Activated T-helper 1 cell treated with Interleukin-2 at 50 U/mL for 16 hours (primary cell): ENCODE results near the gene GABRB3.

Experiments used
- DNase-seq: peaks from one replicate; pipeline ENCODE4 v3.0.0-alpha.2; 2020; ENCODE audit warnings: low read depth

GABRB3 gene

DNA sequence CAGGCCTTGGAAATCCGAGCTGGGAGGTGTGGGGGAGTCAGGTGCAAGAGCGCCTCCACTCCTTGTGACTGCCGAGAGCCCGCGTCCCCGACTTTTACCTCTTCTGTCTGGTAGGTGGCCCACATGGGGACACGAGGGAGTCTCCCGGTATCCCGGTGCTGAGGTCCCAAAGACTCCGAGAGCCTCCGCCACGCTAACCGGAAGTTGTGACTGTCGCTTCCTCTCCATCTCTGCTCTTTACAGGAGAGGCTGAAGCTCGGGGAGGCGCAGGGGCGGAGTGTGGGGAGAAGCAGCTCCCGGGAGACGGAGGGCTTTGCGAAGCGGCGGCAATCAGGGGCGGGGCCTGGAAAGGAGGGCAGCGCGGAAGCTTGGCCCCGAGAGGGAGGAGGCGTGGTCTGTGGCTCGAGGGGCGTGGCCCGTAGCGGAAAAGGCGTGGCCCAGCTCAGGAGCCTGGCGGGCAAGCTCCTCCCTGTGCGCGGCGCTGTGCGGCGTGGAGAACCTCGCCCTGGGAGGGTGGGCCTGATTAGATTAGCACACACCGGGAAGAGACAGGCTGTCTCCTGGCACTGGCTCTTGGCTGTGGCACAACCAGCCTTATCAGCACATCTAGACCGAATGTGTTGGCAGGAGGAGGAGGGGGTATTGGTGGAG is 143.9 kb downstream of the GABRB3 start:
- no peak for DNase-seq

- DNase-seq = no peak
These were observed 144.8 kb downstream of the GABRB3 start for GRCh38 chr15:26628071-26628470.

DNA sequence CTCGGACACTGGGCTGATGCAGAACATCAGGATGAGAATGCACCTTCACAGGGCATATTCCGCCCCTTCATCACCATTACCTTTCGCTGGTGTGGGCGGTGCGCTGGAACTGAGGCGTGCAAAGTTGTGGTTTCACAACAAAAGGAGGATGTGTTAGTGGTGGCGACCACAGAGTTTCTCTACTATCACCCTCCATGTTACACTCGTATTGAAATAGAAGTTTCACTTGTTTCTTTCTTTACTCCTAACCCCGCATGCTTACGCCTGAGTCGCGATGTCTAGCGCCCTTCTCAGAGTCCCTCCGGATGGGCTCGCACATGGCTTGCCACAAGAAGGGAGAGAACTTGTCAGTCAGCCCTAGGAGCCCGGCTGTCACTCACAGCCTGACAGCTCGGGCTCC is 148.7 kb downstream of the GABRB3 start:
- DNase-seq = no peak

DNA sequence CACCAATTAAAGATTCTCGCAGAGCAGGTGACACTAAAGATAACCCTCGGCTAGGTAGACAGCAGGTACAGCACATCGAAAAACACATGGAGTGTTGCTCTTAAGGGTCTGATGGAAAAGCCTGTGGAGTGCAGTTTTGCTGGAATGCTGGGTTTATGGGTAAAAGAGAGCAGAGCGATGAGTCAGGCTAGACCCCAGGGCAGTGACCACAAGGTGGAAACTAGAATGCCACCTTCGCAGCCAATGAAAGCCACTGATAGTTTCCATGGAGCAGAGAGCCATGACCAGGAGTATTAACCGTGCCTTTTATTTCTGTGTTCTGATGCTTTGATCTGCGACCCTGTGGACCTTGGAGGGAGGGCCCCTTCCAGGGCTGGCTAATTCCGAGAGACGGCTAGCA is 149.8 kb downstream of the GABRB3 start:
- no peak for DNase-seq

- DNase-seq = no peak
These were observed 151.1 kb downstream of the GABRB3 start for GRCh38 chr15:26621816-26622215.

DNA sequence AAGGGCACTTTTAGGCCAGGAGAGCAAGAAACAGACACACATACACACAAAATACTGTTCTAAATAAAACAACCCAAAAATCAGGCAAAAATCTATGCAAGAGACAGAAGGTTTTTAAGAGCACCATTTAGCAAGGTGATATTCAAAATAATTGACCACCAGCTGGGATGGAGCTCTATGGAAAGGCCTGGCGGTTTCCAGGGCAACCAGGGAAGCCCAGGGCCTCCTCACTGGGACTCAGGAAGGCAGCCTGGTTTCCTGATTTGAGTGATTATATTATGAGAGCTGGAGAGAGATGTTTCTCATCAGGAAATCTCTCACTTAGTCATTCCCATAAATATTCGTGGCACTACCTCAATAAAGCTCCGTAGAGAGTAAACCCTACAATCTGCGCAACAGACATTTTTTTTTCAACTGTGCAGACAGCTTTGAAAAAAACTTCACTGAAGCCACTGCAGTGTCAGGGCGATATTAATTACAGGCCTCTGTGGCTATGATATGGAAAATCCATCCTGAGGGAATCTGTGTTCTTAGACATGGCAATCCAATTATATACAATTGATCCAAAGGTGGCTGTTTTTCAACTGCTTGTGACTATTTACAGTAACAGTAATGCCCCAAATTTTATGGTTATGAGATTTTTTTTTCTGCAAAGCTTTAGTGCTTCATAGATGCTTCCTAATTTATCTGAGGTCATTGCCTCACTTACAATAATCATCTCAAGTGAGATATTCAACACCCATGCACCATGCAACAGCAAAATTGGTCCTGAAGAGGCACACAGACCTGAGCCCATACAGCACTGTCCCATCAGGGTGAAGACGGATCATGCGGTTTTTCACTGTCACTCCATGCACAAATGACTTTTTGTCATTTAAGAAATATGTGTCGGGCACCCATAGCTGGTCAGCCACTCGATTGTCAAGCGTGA is 152.1 kb downstream of the GABRB3 start:
- no peak for DNase-seq

DNA sequence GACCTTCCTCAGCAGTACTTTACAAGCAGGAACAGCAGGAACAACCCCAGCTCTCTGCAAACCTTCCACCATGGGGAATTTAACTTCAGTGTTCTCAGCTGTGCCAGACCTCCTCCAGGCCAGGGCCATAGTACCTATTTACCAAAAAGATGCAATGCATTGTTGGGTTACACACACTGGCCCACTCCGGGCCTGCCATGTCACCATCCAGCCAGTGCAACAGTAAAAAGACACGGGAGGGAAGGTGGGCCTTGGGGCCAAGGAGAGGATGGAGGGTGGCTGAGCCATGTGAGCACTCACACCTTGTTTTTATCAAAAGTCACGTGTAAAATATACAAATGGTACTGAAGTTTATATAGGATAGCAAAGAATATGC is 157.0 kb downstream of the GABRB3 start:
- no peak for DNase-seq

DNA sequence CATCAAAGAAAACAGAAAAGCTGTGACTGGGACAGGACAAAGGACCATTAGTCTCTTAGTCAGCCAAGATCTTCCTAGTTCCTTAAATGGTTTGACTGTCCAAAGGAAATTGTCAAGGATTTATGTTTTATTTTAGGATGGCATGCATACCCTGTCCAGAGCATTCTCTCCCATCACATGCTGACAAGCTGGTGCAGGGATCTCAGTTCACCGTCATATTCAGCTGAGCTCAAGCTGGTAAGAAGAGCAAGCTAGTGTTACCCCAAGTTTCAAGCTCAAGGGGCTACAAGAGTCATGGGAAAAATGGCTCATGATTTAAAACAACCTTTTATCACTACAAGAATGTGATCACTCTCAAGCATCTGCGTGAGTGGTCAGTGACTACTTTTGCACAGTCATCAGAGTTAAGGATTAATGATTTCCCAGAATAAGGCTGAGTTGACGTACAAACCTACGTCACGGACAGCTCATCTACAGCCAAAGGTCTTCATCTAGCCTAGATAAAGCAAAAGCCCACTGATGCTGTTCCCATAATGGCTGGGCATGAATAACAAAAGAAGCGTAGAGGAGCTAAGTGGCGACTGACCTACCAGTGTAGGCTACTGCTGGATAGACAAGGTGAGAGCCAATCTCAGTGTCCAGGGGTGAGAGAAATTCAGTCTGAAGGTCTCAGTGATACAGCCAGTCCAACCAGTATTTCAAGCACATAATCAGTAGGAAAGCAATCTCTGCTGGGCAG is 157.5 kb downstream of the GABRB3 start:
- no peak for DNase-seq

DNA sequence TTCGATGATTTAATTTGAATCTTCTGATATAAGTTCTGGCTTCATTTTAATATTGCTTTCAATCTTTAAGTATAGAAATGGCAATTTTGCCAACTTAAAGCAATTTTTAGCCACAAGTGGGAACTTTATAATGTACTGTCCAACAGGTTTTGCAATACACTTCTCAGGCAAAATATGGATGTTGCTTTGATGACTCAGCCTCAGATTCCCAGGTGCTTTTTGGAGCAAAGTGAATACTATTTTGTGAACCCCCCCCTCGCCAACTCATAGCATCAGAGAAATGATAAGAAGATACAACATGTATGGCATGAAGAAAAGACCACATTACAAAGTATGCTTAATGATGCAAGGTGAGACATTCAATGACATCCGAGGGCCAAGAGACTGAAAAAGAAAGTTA is 158.1 kb downstream of the GABRB3 start:
- no peak for DNase-seq

DNA sequence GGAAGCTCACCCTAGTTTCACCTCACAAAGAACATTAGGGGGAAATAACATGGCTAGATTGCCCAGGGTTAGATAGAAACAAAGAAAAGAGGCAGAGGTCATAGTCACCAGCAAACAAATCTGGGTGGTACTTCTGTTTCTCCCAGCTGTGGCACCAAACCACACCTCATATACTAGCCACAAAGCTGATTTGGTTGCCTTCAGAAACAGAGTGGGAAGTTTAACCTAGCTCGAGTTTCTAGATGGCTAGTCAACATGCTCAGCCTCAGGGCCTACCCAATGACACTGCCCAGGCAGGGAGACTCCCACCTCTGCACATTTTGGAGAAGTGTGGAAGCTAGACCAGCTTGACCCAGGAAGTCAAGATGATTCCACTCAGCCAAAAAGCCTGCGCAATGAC is 174.2 kb downstream of the GABRB3 start:
- DNase-seq = no peak

- no peak for DNase-seq
These were observed 177.3 kb downstream of the GABRB3 start for GRCh38 chr15:26595611-26596010.

DNA sequence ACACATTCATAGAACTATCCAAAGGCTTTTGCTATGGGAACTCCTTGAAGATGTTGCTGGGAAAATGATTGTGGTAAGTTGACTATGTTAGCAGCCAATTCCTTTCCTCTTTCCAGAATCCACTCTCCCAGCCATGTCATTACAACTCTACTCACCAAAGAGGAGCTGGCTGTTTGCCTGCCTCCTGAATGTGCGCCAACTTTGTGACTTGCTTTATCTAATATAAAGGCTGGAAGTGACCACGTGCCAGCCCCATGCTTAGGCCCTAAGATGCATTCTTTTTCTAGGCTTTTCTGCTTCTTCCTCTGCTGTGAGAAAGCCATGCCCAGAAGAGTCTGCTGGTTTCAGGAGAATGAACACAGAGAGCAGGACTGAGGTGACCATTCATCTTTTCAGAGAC is 182.2 kb downstream of the GABRB3 start:
- DNase-seq = no peak

DNA sequence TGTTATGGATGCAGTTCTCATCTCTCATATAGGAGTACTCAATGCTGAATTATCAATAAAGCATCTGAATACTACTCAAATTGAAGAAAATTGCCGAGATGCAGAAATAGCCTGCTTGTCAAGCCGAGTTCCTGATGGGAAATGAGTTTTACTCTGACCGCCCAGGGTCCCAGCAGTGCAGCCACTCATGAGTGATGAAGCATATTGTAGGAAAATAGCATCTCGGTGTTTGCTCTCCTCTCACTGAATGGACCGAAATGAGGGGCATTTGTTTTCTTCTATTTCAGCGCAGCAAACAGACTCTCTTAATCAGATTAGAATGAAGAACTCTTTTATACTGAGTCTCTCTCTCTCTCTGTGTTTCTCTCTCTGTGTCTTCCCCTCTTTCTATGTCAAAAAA is 190.0 kb downstream of the GABRB3 start:
- DNase-seq = no peak

- no peak for DNase-seq
These were observed 191.9 kb downstream of the GABRB3 start for GRCh38 chr15:26580943-26581342.

DNA sequence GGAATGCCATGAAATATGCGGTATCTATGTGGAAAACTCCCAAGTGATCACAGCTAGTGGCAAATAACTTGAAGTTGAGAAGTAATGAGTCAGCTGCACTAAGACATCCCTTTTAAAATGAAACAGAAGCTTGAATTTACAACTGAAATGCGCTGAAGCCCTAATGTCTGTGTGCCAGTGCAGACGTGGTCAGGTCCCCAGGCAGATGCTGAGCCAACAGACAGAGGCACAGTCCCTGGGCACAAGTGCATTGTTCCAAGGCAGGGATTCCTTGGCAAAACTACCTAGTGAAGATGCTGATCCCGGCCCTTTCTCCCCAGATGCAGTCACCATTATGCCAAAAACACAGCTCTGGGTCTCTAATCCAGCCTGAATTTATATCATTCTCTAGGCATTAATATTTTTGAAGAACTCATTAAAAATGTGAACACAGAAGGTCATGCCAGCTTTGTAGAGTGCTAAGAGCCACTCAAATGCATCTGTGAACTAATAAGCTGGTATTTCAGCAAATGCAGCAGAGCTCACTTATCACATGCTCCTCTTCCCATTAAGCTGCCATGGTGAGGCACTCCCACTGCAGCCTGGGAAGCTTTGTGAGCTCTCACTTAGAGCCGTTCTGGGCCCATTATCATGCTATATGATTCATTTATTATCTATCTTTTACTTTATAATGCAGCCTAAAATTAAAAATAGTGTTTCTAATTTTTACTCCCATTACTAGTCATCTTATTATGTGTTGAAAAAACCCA is 200.1 kb downstream of the GABRB3 start:
- no peak for DNase-seq

- DNase-seq = no peak
These were observed 201.5 kb downstream of the GABRB3 start for GRCh38 chr15:26571346-26571745.

DNA sequence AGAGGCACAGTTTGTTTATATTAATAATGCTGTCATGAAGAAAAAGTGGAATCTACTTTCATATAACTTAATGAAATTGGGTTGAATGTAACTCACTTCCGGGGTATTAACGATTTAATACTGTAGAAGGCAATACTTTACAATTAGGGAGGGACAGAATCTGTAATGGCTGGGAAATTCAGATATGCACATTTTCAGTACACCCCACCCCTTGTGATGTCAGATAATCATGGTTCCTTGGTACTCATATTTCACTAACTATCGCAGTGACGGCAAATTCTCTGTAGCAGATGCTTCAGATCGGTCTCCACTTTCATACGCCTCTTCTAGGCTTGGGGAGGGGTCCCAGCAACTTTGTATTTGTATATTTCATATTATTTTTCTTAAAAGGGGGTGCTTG is 207.3 kb downstream of the GABRB3 start:
- no peak for DNase-seq

DNA sequence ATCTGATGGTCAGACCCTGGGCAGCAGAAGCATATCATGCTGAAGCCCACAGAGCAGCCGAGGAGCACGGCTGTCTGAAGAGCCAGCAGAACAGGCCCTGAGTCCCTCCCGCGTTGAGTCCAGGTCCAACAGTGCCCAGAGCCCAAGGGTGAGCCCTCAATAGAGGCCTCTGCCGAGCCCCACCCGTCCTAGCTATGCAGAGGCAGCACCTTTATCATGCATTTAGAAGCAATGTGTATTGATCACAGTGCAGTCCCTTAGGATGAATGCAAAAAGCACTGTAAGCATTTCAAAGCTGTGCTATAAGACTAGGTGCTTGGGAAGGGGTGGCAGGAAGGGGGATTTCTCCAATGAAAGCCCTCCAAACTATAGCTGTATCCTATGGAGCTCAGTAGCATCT is 208.5 kb downstream of the GABRB3 start:
- no peak for DNase-seq

GRCh38 chr15:26562336-26562735 is 210.5 kb downstream of the GABRB3 start:
- DNase-seq = no peak

- no peak for DNase-seq
These were observed 211.0 kb downstream of the GABRB3 start for GRCh38 chr15:26561896-26562295.

- DNase-seq = no peak
These were observed 211.7 kb downstream of the GABRB3 start for GRCh38 chr15:26561130-26561529.

DNA sequence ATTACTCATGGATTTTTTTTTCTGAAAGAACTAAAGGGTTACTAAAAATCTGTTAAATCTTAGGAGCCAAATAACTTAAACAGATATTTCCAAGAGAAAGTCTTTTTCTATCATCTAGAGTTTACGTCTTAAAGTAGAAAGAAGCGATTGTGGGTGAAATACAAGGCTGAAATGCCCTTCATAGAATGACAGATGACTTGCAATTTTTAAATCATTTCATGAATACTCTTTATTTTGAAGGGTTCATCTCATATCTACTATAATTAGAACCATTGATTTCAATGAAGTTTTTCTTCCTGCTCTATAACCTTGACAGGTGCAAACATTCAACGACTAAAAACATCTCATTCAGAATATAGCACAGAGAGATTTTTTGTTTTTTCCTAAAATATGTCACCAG is 217.0 kb downstream of the GABRB3 start:
- no peak for DNase-seq
